Measurements from ENCODE around the gene RASD1. TPM values are rescaled to one million over a fixed set of nuclear protein-coding genes. Genes with fewer than 3 reads are reported as not detected.

Gene RASD1
- total and polyA plus RNA-seq, 10 donors, result 2.9 to 52.3 (median 10.2) TPM

DNA sequence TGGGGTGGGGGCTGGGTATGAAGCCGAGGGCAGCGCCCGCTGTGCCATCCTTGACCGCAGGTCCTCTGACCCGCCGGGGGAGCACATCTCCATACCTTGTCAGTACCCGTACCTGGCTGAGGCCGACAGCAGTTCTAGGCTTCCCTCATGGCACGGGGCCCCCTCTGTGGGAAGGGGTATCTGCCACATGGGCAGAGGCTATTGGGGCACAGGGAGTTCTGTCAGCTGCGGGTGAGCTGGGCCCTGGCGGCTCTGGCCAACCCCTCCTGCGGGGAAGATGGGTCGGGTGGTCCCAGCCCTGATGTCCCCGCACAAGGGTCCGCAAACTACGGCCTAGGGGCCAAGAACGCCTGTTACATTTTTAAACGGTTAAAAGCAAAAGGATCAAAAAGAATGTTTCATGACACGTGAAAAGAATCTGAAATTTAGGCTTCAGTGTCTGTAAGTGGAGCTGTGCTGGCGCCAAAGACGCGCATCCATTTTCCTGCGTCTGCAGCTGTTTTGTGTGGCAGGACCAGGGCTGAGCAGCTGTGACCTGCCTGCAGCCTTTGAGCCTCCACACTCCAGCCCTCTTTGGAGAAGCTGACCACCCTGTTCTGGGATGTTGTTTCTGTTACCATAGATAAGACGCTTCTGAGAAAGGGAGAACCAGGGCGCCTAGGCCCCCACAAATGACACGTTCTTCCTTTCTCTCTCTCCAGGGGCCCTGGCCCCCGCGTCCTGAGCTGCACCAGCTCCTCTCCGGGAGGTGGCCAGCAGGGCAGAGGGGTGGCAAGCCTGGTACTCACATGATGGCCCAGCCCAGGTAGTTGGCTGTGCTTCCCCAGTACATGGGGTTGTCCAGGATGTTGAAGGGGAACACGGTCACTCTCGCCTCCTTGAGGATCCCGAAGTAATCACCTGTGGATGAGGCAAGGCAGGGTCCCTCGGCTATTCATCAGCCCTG lies 12.7 kb upstream of the RASD1 start:
- intact Hi-C loops (cut with DNase I; ENCODE audit: low total_unique reads), result loop anchor here (10.0 kb wide), 1 partner anchor 106 kb away; no protein-coding TSS in a partner anchor
- Histone ChIP-seq H3K27ac (no peak overlapping the region), H3K27me3 (replicated peaks in 1 of 7) (no peaks in the 10 kb centered on the region), H3K9me3 (no peaks in the 10 kb centered on the region), H3K4me3 (no peak overlapping the region), H3K36me3 (peaks cover 0 to 4% (median 0%) of the 10 kb centered on the region in 6 donors), H3K4me1 (peaks cover 0 to 19% (median 11%) of the 10 kb centered on the region in 6 donors)
- no peak for TF ChIP-seq POLR2A (IDR thresholded peaks at IDR 0.05)
- WGBS, 5 donors, result 89 to 96% (median 92%) methylated on average over 28 to 33 of the region's 33 CpGs
- DNase-seq, result peak; percentile 67

DNA sequence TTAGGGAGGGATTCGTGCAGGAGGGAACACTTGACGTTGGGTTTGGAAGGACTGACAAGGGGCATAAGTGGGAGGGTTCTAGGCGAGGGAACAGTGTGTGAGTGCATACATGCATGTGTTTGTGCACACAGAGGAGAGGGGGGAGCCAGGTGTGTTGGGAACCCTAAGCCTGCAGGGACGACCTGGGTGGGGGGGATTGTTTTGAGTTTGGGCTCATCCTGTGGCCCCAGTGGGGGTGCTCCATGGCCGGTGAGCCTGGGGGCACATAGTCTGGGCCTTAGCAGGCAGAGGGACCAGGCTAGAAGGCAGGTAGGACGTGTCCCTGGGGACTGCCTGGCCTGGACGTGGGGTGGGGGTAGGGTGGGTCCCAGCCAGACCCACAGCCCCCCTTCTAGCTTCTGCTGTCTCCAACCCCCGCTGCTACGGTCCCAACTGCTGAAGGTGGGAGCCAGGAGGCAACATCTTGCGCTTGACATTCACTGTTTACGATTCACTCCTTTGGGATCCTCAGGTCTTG lies 11.9 kb upstream of the RASD1 start:
- TF ChIP-seq, protein P1, sequence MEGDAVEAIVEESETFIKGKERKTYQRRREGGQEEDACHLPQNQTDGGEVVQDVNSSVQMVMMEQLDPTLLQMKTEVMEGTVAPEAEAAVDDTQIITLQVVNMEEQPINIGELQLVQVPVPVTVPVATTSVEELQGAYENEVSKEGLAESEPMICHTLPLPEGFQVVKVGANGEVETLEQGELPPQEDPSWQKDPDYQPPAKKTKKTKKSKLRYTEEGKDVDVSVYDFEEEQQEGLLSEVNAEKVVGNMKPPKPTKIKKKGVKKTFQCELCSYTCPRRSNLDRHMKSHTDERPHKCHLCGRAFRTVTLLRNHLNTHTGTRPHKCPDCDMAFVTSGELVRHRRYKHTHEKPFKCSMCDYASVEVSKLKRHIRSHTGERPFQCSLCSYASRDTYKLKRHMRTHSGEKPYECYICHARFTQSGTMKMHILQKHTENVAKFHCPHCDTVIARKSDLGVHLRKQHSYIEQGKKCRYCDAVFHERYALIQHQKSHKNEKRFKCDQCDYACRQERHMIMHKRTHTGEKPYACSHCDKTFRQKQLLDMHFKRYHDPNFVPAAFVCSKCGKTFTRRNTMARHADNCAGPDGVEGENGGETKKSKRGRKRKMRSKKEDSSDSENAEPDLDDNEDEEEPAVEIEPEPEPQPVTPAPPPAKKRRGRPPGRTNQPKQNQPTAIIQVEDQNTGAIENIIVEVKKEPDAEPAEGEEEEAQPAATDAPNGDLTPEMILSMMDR (IDR thresholded peaks at IDR 0.05 in 8 of 11, conservative IDR thresholded peaks at IDR 0.05 in 3 of 11), result no peak
- TF ChIP-seq POLR2AphosphoS5 (IDR thresholded peaks at IDR 0.05) (no peak), POLR2A (IDR thresholded peaks at IDR 0.05) (no peak)
- Histone ChIP-seq H3K4me1 (peaks cover 0 to 19% (median 11%) of the 10 kb centered on the region in 6 donors), H3K36me3 (peaks cover 0 to 4% (median 0%) of the 10 kb centered on the region in 6 donors), H3K27me3 (replicated peaks in 1 of 7) (no peaks in the 10 kb centered on the region), H3K4me3 (no peak overlapping the region), H3K27ac (no peak overlapping the region), H3K9me3 (no peaks in the 10 kb centered on the region)
- intact Hi-C loops (cut with DNase I; ENCODE audit: low total_unique reads), result loop anchor here (10.0 kb wide), 1 partner anchor 107 kb away; no protein-coding TSS in a partner anchor
- WGBS, 5 donors, result 88 to 91% (median 89%) methylated on average over 7 to 11 of the region's 11 CpGs
- no peak for DNase-seq

DNA sequence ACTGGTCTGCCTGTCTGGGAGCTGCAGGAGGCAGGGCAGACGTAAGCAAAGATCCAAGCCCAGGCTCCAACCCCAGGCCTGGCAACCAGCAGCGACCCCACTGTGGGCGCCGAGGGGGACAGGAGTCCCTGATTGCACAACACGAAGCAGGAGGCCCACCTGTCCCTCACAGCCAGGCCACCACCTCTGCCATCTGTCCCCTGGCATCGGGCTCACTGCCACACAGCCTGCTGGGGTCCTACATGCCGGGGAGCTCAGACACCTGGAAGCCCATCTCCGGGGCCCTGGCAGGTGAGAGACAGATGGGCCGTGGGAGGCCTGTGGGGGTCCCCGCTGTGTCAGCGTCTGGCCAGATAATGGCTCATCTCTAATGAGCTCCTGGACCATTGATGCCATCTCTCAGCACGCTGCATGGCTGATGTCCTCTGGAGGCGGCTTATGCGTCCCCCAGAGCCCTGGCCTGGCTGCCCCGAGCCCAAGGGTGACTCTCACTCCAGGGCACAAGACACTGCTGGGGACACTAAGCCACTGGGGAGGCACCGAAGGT lies 11.3 kb upstream of the RASD1 start:
- peak overlapping the region in 5 of 8 donors; percentile 55 to 75 (median 66) for H3K27ac ChIP-seq
- no peaks in the 10 kb centered on the region for H3K27me3 ChIP-seq (replicated peaks in 1 of 7)
- H3K4me1 ChIP-seq, result peaks cover 0 to 19% (median 11%) of the 10 kb centered on the region in 6 donors
- no peak overlapping the region for H3K4me3 ChIP-seq
- no peak for DNase-seq
- peaks cover 0 to 4% (median 0%) of the 10 kb centered on the region in 6 donors for H3K36me3 ChIP-seq
- intact Hi-C loops (cut with DNase I; ENCODE audit: low total_unique reads), result loop anchor here (10.0 kb wide), 1 partner anchor 107 kb away; no protein-coding TSS in a partner anchor
- WGBS, 5 donors, result 85 to 93% (median 89%) methylated on average over 10 to 16 of the region's 16 CpGs
- TF ChIP-seq, protein P1 (IDR thresholded peaks at IDR 0.05 in 8 of 11, conservative IDR thresholded peaks at IDR 0.05 in 3 of 11), result no peak
- TF ChIP-seq POLR2A (IDR thresholded peaks at IDR 0.05) (no peak), POLR2AphosphoS5 (IDR thresholded peaks at IDR 0.05) (no peak)
- H3K9me3 ChIP-seq, result no peaks in the 10 kb centered on the region

DNA sequence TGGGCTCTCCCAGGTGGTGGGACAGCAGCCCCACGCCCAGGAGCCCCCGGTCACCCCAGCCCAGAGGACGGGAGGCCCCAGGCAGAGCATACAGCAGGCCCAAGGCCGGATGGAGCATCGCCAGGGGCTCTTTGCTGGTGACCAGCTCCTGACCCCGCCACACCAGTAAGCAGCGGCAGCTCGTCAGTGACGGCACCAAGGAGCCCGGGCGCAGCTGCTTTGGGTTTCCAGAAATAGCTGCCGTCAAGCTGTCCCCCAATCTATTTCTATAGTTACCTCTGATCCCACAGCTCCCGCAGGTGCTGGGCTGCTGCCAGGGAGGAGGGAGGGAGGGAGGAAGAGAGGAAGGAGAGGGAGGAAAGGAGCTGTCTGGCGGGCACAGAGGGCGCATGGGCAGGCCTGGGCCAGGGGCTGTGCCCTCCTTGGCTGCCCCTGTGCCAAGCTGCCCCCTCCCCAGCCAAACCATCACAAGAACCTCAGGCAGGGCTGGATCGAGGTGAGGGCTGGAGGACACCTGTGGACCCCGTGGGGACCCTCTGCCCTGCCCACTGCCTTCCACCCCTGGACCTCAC lies 10.8 kb upstream of the RASD1 start:
- no peaks in the 10 kb centered on the region for H3K27me3 ChIP-seq (replicated peaks in 1 of 7)
- peak overlapping the region in 7 of 8 donors; percentile 55 to 75 (median 67) for H3K27ac ChIP-seq
- H3K9me3 ChIP-seq, result no peaks in the 10 kb centered on the region
- H3K4me3 ChIP-seq, result no peak overlapping the region
- H3K4me1 ChIP-seq, result peaks cover 0 to 19% (median 11%) of the 10 kb centered on the region in 6 donors
- no peak for DNase-seq
- 38 to 54% (median 50%) methylated on average over 11 to 17 of the region's 17 CpGs for WGBS, 5 donors
- intact Hi-C loops (cut with DNase I; ENCODE audit: low total_unique reads), result loop anchor here (10.0 kb wide), 1 partner anchor 108 kb away; no protein-coding TSS in a partner anchor
- peaks cover 0 to 4% (median 0%) of the 10 kb centered on the region in 6 donors for H3K36me3 ChIP-seq
- TF ChIP-seq, protein P1 (IDR thresholded peaks at IDR 0.05 in 8 of 11, conservative IDR thresholded peaks at IDR 0.05 in 3 of 11), result no peak
- peak in 1 of 3 donors; percentile 5 for TF ChIP-seq POLR2AphosphoS5 (IDR thresholded peaks at IDR 0.05)
- TF ChIP-seq POLR2A (IDR thresholded peaks at IDR 0.05), result no peak

Measured in spleen (tissue), 11 donors.